HEK293 (cell line): ENCODE data around the gene LRP8.

Source experiments
- GLI4 ChIP-seq: fragments of 450-650 bp; formaldehyde crosslinking; IDR thresholded peaks from 2 replicates; pipeline ENCODE4 v1.5.1; 2016; ENCODE audit warnings: missing biosample characterization, missing genetic modification characterization
- HOXD13 ChIP-seq: sonication (generic); formaldehyde crosslinking; IDR thresholded peaks from 2 replicates; pipeline ENCODE4 v1.8.0; 2022; ENCODE audit warnings: missing genetic modification reagents, borderline replicate concordance
- KLF1 ChIP-seq: fragments of 450-650 bp; formaldehyde crosslinking; IDR thresholded peaks from 2 replicates; pipeline ENCODE4 v1.5.1; 2016; ENCODE audit warnings: missing biosample characterization, missing genetic modification characterization
- SP2 ChIP-seq: fragments of 450-650 bp; formaldehyde crosslinking; IDR thresholded peaks from 2 replicates; pipeline ENCODE4 v1.5.1; 2016; ENCODE audit warnings: missing biosample characterization, missing genetic modification characterization
- ZNF114 ChIP-seq: fragments of 450-650 bp; formaldehyde crosslinking; IDR thresholded peaks from 2 replicates; pipeline ENCODE4 v1.5.0; 2017; ENCODE audit warnings: missing biosample characterization, missing genetic modification characterization
- ZNF146 ChIP-seq: fragments of 450-650 bp; formaldehyde crosslinking; IDR thresholded peaks from 2 replicates; pipeline ENCODE4 v1.5.1; 2016; ENCODE audit warnings: missing biosample characterization, missing genetic modification characterization
- ZNF16 ChIP-seq: fragments of 450-650 bp; formaldehyde crosslinking; IDR thresholded peaks from 2 replicates; pipeline ENCODE4 v1.5.1; 2016; ENCODE audit warnings: low read depth, missing biosample characterization, missing genetic modification characterization
- ZNF175 ChIP-seq: fragments of 450-650 bp; formaldehyde crosslinking; IDR thresholded peaks from 2 replicates; pipeline ENCODE4 v1.5.1; 2016; ENCODE audit warnings: missing biosample characterization, missing genetic modification characterization
- ZNF211 ChIP-seq: fragments of 450-650 bp; formaldehyde crosslinking; IDR thresholded peaks from 2 replicates; pipeline ENCODE4 v1.5.1; 2016; ENCODE audit warnings: low read depth, missing biosample characterization, missing genetic modification characterization
- ZNF239 ChIP-seq: fragments of 450-650 bp; formaldehyde crosslinking; IDR thresholded peaks from 2 replicates; pipeline ENCODE4 v1.5.1; 2016; ENCODE audit warnings: missing biosample characterization, missing genetic modification characterization
- ZNF292 ChIP-seq: fragments of 450-650 bp; formaldehyde crosslinking; IDR thresholded peaks from 2 replicates; pipeline ENCODE4 v1.5.1; 2016; ENCODE audit warnings: low read depth, missing biosample characterization, missing genetic modification characterization, borderline replicate concordance
- ZNF335 ChIP-seq: fragments of 450-650 bp; formaldehyde crosslinking; conservative IDR thresholded peaks from 2 replicates; pipeline ENCODE4 v1.5.1; 2016; ENCODE audit warnings: missing biosample characterization, missing genetic modification characterization
- ZNF530 ChIP-seq: fragments of 450-650 bp; formaldehyde crosslinking; IDR thresholded peaks from 2 replicates; pipeline ENCODE4 v1.5.1; 2016; ENCODE audit warnings: low read depth, missing biosample characterization, missing genetic modification characterization
- ZNF558 ChIP-seq: fragments of 450-650 bp; formaldehyde crosslinking; IDR thresholded peaks from 2 replicates; pipeline ENCODE4 v1.5.1; 2016; ENCODE audit warnings: missing biosample characterization, missing genetic modification characterization
- ZNF560 ChIP-seq: fragments of 450-650 bp; formaldehyde crosslinking; IDR thresholded peaks from 2 replicates; pipeline ENCODE4 v1.5.1; 2017; ENCODE audit warnings: missing biosample characterization, missing genetic modification characterization, borderline replicate concordance
- ZNF785 ChIP-seq: fragments of 450-650 bp; formaldehyde crosslinking; IDR thresholded peaks from 2 replicates; pipeline ENCODE4 v1.5.1; 2016; ENCODE audit warnings: missing biosample characterization, missing genetic modification characterization
- ZSCAN30 ChIP-seq: fragments of 450-650 bp; IDR thresholded peaks from 2 replicates; pipeline ENCODE4 v1.5.1; 2018; ENCODE audit warnings: missing biosample characterization, mild to moderate bottlenecking, missing genetic modification characterization, moderate library complexity
- TF ChIP-seq, protein P1 (sequence below): fragments of 450-650 bp; formaldehyde crosslinking; conservative IDR thresholded peaks from 2 replicates; pipeline ENCODE4 v1.5.1; 2016; ENCODE audit warnings: low read depth, missing biosample characterization, missing genetic modification characterization
- TF ChIP-seq, protein P2 (sequence below): fragments of 450-650 bp; formaldehyde crosslinking; IDR thresholded peaks from 2 replicates; pipeline ENCODE4 v1.5.1; 2016; ENCODE audit warnings: missing biosample characterization, missing genetic modification characterization
- TF ChIP-seq, protein P3 (sequence below): fragments of 450-650 bp; formaldehyde crosslinking; IDR thresholded peaks from 2 replicates; pipeline ENCODE4 v1.5.1; 2017; ENCODE audit warnings: missing biosample characterization, missing genetic modification characterization
- TF ChIP-seq, protein P4 (sequence below): fragments of 450-650 bp; formaldehyde crosslinking; IDR thresholded peaks from 2 replicates; pipeline ENCODE4 v1.5.1; 2016; ENCODE audit warnings: missing biosample characterization, missing genetic modification characterization, borderline replicate concordance
- TF ChIP-seq, protein P5 (sequence below): fragments of 450-650 bp; formaldehyde crosslinking; optimal IDR thresholded peaks from 2 replicates; pipeline ENCODE3; 2016; ENCODE audit warnings: missing biosample characterization, mild to moderate bottlenecking, missing genetic modification characterization
- TF ChIP-seq, protein P6 (sequence below): fragments of 450-650 bp; formaldehyde crosslinking; IDR thresholded peaks from 2 replicates; pipeline ENCODE4 v1.5.1; 2016; ENCODE audit warnings: missing biosample characterization, missing genetic modification characterization

LRP8 gene

DNA sequence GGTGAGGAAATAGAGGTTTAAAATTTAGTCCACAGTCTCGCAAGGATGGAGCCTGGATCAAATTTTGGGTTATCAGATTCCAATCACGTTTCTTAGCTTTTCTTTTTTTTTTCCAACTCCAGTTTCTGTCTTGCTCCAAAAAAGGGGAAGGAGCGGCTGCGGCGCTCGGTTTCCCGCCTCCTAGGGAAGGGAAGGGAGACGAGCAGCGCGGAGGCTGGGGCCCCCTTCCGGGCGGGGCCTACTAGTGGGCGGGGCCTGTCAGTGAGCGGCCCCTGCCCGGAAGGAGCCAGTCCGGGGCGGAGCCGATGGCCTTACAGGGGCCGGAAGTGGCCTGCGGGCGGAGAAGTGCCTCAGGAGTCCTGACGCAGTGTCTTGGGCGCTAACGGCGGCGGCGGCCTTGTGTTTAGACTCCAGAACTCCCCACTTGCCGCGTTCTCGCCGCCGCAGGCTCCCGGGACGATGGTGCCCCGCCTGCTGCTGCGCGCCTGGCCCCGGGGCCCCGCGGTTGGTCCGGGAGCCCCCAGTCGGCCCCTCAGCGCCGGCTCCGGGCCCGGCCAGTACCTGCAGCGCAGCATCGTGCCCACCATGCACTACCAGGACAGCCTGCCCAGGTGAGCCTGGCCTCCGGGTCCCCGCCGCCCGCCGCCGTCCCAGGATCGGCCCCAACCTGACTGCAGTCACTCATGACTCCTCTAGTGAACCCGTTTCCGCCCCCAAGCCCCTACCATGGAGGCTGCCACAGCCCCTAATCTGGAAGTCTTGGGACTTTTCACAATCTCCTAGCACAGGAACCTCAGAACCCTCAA is 131.2 kb downstream of the LRP8 start, which contains the start of gene CPT2 (continued):
- TF ChIP-seq, protein P1, sequence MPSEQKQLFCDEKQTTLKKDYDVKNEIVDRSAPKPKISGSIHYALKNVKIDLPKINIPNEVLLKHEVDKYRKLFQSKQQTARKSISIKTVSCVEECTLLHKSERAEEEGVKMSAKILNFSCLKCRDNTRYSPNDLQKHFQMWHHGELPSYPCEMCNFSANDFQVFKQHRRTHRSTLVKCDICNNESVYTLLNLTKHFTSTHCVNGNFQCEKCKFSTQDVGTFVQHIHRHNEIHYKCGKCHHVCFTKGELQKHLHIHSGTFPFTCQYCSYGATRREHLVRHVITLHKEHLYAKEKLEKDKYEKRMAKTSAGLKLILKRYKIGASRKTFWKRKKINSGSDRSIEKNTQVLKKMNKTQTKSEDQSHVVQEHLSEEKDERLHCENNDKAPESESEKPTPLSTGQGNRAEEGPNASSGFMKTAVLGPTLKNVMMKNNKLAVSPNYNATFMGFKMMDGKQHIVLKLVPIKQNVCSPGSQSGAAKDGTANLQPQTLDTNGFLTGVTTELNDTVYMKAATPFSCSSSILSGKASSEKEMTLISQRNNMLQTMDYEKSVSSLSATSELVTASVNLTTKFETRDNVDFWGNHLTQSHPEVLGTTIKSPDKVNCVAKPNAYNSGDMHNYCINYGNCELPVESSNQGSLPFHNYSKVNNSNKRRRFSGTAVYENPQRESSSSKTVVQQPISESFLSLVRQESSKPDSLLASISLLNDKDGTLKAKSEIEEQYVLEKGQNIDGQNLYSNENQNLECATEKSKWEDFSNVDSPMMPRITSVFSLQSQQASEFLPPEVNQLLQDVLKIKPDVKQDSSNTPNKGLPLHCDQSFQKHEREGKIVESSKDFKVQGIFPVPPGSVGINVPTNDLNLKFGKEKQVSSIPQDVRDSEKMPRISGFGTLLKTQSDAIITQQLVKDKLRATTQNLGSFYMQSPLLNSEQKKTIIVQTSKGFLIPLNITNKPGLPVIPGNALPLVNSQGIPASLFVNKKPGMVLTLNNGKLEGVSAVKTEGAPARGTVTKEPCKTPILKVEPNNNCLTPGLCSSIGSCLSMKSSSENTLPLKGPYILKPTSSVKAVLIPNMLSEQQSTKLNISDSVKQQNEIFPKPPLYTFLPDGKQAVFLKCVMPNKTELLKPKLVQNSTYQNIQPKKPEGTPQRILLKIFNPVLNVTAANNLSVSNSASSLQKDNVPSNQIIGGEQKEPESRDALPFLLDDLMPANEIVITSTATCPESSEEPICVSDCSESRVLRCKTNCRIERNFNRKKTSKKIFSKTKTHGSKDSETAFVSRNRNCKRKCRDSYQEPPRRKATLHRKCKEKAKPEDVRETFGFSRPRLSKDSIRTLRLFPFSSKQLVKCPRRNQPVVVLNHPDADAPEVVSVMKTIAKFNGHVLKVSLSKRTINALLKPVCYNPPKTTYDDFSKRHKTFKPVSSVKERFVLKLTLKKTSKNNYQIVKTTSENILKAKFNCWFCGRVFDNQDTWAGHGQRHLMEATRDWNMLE (tag by site-specific recombination) = 0 out of 2 replicates have a peak, but pooled peaks have one; percentile 28
- TF ChIP-seq ZNF211 (tag by site-specific recombination) (no peak), ZNF530 (tag by site-specific recombination) (no peak), ZNF560 (tag by site-specific recombination) (no peak), ZNF16 (no peak), SP2 (tag by site-specific recombination) (peak; percentile 97), ZNF175 (no peak), ZNF292 (tag by site-specific recombination) (no peak), ZNF558 (tag by site-specific recombination) (no peak), ZNF146 (tag by site-specific recombination) (no peak), ZSCAN30 (tag by site-specific recombination) (peak; percentile 71), HOXD13 (no peak), ZNF785 (tag by site-specific recombination) (no peak), KLF1 (tag by site-specific recombination) (peak; percentile 37; the same call in 1 of the 2 replicates), ZNF239 (tag by site-specific recombination) (no peak), GLI4 (tag by site-specific recombination) (no peak), ZNF335 (tag by site-specific recombination) (peak; percentile 59; the same call in 1 of the 2 replicates), ZNF114 (tag by site-specific recombination) (no peak)
- TF ChIP-seq, protein P2, sequence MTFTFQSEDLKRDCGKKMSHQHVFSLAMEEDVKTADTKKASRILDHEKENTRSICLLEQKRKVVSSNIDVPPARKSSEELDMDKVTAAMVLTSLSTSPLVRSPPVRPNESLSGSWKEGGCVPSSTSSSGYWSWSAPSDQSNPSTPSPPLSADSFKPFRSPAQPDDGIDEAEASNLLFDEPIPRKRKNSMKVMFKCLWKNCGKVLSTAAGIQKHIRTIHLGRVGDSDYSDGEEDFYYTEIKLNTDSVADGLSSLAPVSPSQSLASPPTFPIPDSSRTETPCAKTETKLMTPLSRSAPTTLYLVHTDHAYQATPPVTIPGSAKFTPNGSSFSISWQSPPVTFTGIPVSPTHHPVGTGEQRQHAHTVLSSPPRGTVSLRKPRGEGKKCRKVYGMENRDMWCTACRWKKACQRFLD (tag by site-specific recombination) = no peak
- TF ChIP-seq, protein P3, sequence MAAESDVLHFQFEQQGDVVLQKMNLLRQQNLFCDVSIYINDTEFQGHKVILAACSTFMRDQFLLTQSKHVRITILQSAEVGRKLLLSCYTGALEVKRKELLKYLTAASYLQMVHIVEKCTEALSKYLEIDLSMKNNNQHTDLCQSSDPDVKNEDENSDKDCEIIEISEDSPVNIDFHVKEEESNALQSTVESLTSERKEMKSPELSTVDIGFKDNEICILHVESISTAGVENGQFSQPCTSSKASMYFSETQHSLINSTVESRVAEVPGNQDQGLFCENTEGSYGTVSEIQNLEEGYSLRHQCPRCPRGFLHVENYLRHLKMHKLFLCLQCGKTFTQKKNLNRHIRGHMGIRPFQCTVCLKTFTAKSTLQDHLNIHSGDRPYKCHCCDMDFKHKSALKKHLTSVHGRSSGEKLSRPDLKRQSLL (tag by site-specific recombination) = peak; percentile 5; the same call in 1 of the 2 replicates
- TF ChIP-seq, protein P4, sequence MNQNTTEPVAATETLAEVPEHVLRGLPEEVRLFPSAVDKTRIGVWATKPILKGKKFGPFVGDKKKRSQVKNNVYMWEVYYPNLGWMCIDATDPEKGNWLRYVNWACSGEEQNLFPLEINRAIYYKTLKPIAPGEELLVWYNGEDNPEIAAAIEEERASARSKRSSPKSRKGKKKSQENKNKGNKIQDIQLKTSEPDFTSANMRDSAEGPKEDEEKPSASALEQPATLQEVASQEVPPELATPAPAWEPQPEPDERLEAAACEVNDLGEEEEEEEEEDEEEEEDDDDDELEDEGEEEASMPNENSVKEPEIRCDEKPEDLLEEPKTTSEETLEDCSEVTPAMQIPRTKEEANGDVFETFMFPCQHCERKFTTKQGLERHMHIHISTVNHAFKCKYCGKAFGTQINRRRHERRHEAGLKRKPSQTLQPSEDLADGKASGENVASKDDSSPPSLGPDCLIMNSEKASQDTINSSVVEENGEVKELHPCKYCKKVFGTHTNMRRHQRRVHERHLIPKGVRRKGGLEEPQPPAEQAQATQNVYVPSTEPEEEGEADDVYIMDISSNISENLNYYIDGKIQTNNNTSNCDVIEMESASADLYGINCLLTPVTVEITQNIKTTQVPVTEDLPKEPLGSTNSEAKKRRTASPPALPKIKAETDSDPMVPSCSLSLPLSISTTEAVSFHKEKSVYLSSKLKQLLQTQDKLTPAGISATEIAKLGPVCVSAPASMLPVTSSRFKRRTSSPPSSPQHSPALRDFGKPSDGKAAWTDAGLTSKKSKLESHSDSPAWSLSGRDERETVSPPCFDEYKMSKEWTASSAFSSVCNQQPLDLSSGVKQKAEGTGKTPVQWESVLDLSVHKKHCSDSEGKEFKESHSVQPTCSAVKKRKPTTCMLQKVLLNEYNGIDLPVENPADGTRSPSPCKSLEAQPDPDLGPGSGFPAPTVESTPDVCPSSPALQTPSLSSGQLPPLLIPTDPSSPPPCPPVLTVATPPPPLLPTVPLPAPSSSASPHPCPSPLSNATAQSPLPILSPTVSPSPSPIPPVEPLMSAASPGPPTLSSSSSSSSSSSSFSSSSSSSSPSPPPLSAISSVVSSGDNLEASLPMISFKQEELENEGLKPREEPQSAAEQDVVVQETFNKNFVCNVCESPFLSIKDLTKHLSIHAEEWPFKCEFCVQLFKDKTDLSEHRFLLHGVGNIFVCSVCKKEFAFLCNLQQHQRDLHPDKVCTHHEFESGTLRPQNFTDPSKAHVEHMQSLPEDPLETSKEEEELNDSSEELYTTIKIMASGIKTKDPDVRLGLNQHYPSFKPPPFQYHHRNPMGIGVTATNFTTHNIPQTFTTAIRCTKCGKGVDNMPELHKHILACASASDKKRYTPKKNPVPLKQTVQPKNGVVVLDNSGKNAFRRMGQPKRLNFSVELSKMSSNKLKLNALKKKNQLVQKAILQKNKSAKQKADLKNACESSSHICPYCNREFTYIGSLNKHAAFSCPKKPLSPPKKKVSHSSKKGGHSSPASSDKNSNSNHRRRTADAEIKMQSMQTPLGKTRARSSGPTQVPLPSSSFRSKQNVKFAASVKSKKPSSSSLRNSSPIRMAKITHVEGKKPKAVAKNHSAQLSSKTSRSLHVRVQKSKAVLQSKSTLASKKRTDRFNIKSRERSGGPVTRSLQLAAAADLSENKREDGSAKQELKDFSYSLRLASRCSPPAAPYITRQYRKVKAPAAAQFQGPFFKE (tag by site-specific recombination) = no peak
- TF ChIP-seq, protein P5, sequence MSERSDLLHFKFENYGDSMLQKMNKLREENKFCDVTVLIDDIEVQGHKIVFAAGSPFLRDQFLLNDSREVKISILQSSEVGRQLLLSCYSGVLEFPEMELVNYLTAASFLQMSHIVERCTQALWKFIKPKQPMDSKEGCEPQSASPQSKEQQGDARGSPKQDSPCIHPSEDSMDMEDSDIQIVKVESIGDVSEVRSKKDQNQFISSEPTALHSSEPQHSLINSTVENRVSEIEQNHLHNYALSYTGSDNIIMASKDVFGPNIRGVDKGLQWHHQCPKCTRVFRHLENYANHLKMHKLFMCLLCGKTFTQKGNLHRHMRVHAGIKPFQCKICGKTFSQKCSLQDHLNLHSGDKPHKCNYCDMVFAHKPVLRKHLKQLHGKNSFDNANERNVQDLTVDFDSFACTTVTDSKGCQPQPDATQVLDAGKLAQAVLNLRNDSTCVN (tag by site-specific recombination) = peak; percentile 67
- TF ChIP-seq, protein P6, sequence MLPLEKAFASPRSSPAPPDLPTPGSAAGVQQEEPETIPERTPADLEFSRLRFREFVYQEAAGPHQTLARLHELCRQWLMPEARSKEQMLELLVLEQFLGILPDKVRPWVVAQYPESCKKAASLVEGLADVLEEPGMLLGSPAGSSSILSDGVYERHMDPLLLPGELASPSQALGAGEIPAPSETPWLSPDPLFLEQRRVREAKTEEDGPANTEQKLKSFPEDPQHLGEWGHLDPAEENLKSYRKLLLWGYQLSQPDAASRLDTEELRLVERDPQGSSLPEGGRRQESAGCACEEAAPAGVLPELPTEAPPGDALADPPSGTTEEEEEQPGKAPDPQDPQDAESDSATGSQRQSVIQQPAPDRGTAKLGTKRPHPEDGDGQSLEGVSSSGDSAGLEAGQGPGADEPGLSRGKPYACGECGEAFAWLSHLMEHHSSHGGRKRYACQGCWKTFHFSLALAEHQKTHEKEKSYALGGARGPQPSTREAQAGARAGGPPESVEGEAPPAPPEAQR (tag by site-specific recombination) = no peak
